ENCODE data around the gene RNU2-1.
"Not testable (repeated sequence)": the region's sequence is repeated elsewhere in the genome, so short reads cannot be mapped to it uniquely, and the experiment has no call there.

RNU2-1 gene

DNA sequence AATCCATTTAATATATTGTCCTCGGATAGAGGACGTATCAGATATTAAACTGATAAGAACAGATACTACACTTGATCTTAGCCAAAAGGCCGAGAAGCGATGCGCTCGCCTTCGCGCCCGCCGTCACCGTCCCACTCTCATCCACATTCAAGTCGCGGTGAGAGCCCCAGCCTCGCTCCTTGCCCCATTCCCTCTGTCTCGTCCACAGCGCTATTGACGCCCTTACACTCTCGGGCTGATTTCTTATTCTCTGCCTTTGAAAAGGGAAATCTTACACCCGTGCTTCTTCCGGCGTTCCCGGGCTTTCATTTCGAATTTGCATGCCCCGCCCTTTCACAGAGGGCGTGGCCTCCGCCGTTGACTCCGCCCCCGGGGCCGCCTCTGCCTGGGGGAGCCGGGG is at the start of gene RNU2-1:
Gene RNU2-1, minus strand, starts transcription at position 101 of the 400 bp plus-strand sequence.
- not testable (repeated sequence) for DNase-seq

DNA sequence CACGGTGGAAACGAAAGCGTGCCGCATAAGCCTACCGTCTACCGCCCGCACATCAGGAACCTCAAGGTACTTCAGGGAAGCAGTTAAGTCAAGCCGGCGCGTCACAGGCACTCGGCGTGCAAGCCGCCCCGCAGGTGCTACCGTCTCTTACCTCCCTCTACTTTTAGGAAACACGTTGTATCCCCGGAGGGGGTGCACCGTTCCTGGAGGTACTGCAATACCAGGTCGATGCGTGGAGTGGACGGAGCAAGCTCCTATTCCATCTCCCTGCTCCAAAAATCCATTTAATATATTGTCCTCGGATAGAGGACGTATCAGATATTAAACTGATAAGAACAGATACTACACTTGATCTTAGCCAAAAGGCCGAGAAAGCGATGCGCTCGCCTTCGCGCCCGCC is 39.1 kb upstream of the RNU2-1 start:
- DNase-seq = not testable (repeated sequence)

DNA sequence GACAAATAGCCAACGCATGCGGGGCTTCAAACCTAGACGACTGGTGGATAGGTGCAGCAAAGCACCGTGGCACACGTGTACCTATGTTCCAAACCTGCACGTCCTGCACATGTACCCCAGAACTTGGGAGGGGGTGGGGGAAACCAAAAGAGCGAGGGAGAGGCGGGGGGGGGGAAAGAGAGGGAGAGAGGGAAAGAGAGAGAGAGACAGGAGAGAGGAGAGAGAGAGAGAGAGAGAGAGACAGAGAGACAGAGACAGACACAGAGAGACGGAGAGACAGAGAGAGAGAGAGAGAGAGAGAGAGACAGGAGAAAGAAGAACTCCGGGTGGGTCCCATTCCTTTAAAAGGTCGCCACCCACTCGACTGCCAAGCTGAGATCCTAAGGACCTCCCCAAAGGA is 38.7 kb upstream of the RNU2-1 start:
- DNase-seq = not testable (repeated sequence)

DNA sequence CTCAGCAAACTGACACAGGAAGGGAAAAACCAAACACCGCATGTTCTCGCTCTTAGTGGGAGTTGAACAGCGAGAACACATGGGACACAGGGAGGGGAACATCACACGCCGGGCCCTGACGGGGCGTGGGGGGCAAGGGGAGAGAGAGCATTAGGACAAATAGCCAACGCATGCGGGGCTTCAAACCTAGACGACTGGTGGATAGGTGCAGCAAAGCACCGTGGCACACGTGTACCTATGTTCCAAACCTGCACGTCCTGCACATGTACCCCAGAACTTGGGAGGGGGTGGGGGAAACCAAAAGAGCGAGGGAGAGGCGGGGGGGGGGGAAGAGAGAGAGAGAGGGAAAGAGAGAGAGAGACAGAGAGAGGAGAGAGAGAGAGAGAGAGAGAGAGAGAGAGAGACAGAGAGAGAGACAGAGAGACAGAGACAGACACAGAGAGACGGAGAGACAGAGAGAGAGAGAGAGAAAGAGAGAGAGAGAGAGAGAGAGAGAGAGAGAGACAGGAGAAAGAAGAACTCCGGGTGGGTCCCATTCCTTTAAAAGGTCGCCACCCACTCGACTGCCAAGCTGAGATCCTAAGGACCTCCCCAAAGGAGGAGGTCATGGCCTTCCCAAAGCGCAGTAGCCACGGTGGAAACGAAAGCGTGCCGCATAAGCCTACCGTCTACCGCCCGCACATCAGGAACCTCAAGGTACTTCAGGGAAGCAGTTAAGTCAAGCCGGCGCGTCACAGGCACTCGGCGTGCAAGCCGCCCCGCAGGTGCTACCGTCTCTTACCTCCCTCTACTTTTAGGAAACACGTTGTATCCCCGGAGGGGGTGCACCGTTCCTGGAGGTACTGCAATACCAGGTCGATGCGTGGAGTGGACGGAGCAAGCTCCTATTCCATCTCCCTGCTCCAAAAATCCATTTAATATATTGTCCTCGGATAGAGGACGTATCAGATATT is 37.1 kb upstream of the RNU2-1 start:
- DNase-seq = not testable (repeated sequence)

DNA sequence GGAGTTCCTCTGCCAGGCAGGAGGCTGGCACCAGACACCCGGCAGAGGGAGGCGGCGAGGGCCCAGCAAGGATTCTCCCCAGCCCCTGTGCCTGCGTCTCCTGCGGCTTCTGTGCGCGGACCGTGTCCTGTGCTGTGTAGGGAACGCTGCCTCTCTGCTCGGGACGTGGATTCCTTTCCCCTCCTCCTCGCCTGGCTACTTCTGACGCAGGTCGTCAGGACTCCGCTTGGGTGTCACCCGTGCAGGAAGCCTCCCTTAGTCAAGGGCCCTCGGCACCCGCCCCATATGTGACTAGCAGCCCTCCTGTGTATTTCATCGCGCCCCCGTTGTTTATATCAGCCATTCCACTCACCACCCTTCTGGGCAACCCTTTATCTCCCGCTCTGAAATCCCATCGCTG is 12.7 kb upstream of the RNU2-1 start:
- DNase-seq = not testable (repeated sequence)

DNA sequence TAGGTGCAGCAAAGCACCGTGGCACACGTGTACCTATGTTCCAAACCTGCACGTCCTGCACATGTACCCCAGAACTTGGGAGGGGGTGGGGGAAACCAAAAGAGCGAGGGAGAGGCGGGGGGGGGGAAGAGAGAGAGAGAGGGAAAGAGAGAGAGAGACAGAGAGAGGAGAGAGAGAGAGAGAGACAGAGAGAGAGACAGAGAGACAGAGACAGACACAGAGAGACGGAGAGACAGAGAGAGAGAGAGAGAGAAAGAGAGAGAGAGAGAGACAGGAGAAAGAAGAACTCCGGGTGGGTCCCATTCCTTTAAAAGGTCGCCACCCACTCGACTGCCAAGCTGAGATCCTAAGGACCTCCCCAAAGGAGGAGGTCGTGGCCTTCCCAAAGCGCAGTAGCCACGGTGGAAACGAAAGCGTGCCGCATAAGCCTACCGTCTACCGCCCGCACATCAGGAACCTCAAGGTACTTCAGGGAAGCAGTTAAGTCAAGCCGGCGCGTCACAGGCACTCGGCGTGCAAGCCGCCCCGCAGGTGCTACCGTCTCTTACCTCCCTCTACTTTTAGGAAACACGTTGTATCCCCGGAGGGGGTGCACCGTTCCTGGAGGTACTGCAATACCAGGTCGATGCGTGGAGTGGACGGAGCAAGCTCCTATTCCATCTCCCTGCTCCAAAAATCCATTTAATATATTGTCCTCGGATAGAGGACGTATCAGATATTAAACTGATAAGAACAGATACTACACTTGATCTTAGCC is 7.0 kb upstream of the RNU2-1 start:
- not testable (repeated sequence) for DNase-seq

DNA sequence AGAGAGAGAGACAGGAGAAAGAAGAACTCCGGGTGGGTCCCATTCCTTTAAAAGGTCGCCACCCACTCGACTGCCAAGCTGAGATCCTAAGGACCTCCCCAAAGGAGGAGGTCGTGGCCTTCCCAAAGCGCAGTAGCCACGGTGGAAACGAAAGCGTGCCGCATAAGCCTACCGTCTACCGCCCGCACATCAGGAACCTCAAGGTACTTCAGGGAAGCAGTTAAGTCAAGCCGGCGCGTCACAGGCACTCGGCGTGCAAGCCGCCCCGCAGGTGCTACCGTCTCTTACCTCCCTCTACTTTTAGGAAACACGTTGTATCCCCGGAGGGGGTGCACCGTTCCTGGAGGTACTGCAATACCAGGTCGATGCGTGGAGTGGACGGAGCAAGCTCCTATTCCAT is 5.8 kb upstream of the RNU2-1 start:
- not testable (repeated sequence) for DNase-seq

DNA sequence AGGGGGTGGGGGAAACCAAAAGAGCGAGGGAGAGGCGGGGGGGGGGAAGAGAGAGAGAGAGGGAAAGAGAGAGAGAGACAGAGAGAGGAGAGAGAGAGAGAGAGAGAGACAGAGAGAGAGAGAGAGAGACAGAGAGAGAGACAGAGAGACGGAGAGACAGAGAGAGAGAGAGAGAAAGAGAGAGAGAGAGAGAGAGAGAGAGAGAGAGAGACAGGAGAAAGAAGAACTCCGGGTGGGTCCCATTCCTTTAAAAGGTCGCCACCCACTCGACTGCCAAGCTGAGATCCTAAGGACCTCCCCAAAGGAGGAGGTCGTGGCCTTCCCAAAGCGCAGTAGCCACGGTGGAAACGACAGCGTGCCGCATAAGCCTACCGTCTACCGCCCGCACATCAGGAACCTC is 514 bp downstream of the RNU2-1 start:
- DNase-seq = not testable (repeated sequence)

DNA sequence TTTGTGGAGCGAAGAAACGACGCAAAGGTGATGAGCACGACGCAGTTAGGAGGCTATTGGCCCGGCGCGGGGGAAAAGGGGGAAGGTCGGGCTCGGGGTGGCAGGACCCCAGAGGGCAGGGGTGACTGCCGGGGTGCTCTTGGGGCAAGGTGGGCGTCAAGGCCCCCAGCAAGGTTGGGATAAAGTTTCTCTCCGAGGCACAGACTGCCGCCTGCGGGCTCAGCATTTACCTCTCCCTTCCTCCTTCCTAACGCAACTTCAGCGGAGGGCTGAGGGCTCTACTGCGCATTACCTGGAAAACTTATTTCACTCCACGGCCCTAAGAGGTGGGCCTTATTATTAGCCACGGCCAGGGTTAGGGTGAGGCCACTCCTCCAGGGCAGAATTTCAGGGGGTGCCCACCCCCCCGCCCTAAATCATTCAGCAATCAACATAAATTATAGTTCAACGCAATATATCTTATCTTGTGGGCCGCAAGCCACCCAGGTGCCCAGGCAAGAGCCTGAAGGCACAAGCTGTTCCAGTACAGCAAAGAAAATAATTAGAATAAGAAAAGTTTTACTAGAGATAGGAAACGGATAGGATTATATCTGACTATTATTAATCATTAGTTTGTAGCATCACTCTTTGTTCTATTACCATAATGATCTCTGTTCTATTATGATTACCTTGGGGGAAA is 1.6 kb downstream of the RNU2-1 start:
- not testable (repeated sequence) for DNase-seq

DNA sequence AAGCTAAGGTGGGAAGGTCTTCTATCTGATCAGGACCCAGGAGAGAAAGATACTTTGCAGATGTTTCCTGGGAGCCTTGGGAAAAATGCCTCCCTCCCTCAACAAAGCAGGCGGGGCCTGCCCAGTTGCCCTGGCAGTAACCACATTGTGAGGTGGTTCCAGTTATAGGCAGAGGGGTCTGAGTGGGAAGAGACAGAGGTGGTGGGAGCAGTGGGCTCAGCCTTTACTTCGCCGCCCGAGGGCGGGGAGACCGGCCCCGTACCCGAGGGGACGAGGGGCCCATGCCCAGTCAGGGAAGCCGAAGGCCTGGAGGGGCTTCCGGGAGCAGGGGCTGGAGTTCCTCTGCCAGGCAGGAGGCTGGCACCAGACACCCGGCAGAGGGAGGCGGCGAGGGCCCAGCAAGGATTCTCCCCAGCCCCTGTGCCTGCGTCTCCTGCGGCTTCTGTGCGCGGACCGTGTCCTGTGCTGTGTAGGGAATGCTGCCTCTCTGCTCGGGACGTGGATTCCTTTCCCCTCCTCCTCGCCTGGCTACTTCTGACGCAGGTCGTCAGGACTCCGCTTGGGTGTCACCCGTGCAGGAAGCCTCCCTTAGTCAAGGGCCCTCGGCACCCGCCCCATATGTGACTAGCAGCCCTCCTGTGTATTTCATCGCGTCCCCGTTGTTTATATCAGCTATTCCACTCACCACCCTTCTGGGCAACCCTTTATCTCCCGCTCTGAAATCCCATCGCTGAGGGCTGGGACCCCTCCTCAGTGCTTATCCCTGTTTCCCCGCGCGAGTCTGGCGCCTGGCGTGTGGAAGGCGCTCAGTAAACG is 2.4 kb downstream of the RNU2-1 start:
- DNase-seq = not testable (repeated sequence)

DNA sequence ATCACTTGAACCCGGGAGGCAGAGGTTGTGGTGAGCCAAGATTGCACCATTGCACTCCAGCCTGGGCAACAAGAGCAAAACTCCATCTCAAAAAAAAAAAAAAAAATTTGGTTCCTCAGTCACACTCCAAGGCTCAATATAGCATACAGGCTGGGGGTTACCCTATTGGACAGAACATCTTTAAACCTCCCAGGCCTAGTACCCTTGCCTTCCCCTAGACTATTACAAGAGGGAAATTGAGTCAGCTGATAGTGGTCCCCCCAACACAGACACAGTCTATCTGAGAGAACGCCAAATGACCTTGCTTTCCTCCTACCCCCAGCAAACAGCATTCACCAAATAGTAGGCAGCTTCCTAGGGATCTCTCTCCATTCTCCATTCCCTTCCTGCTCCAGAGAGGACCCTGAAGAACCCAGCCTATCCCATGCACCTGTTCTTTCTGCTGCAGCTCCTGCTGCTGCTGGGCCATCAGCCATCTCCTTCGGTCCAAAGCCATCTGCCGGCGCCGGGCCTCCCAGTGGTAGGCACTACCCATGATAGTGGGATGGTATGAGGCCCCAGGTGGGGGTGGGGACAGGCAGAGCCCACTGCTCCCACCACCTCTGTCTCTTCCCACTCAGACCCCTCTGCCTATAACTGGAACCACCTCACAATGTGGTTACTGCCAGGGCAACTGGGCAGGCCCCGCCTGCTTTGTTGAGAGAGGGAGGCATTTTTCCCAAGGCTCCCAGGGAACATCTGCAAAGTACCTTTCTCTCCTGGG is 5.6 kb downstream of the RNU2-1 start, which contains the start of gene CCDC200:
Gene CCDC200, minus strand, starts transcription at position 604 of the 763 bp plus-strand sequence. Its CDS starts 69 bp downstream, at position 535.
- not testable (repeated sequence) for DNase-seq

DNA sequence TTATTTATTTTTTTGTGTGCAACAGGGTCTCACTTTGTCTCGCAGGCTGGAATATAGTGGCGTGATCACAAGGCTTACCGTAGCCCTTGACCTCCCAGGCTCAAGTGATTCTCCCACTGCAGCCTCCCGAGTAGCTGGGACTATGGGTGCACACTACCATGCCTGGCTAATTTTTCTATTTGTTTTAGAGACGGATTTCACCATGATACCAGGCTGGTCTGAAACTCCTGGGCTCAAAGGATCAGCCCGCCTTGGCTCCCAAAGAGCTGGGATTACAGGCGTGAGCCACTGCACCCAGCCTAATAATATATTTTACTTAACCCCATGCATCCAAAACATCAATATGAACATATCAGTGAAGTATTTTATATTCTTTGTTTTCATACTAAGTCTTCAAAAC is 7.4 kb downstream of the RNU2-1 start:
- DNase-seq = no peak

DNA sequence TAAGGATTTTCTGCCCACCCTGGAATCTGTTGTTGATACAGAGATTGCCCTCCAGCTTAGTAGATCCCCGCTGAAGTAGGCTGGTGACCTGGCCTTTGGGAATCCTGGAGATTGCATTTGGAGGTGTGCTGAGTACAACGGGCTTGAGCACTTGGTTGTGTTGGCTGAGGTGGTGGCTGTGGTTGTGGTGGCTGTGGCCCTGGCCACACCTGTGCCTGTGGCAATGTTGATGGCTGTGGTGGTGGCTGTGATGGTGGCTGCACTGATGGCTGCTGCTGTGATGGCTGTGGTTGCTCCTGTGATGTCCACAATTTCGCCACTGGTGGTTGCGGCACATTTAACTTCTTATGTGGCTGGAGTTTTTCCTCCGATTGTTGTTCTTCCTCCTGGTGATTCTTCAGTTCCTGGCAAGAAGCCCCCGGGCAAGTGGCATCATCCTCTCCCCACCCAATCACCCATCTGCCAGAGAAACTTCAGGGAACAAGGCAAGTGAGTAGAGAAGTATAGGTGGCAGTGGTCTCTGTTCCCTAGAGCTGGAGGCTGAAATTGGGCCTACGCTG is 9.6 kb downstream of the RNU2-1 start:
- no peak for DNase-seq

DNA sequence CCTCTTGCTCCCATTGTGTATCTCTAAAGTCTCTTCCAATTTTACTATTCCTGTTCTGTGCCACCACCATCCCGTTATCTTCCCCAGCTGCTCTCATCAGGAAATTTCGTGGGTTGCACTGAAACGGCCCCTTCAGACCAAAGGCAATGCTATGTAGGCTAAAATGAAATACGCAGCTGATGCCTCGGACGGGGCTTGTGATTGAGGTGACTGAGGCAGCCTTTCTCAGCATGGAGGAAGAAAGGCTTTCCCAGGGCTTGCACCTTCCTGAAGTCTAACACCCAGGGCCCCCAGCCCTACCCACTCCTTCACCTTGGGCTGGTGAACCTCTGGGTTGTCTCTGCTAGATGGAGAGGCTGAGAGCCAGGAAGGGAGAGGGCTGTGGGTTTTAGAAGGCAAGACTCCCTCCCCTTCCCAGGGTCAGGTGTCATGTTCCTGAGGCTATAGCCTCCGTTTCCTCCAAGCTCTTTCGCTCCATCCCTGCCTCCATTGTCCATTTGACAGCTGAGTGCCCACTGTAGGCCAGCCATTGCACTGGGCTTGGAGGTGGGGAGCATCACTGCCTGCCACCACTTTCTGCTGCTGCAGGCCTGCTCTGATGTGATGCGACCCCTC is 13.2 kb downstream of the RNU2-1 start:
- DNase-seq = no peak

DNA sequence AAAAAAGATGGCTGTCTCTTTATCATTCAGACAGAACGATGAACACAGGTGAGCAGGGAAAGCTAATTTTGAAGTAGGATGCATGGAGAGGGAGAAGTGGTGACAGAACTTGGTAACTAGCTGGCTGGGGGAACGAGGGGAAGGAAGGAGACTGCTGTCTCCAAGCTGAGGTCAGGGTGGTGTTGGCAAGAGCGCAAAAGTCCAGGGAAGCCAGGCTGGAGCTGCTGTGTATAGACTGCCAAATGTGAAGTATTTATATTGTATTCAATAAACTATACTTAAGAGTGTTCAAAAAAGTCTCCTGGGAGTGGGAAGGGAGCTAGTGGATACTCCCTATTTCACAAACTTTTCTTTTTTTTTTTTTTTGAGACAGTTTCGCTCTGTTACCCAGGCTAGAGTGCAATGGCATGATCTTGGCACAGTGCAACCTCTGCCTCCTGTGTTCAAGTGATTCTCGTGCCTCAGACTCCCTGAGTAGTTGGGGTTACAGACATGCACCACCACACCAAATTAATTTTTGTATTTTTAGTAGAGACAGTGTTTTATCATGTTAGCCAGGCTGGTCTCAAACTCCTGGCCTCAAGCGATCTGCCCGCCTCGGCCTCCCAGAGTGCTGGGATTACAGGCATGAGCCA is 13.9 kb downstream of the RNU2-1 start:
- no peak for DNase-seq

DNA sequence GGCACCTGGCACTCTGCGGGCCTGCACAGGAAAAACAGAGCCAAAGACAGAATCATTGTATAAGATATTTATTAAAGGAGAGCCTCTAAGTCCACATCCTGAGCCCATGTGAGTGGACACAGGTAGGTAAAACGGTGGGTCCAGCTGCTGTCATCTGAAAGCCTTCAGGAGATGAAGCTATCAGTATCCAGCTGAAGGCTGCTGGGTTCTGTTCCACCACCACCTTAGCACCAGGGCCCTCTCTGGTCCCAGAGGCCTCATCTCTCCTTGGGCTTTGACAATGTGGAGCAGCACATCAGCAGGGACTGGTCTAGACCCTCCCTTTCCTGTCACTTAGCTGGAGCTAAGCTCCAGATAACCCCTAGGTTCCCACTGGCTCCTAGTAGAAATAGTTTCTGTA is 14.8 kb downstream of the RNU2-1 start:
- DNase-seq = no peak

DNA sequence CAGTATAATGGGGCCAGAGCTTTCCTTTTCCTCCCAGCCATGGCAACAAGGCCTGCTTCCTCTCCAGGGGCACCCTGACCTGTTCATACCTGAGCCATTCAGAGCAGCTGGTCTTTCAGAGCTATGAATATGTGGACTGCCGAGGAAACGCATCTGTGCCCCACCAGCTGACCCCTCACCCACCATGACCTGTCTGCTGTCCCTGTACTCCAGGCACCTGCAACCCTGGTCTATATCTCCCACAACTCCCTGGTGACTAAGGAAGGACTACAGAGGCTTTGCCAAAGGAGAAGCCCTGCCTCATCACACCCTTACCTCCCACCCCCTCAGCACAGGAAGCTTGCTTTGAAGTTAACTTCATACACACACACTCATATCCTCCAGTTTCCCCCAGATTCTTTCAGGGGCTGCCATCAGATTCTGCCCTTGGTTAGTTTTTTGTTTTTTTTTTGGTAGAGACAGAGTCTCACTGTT is 16.1 kb downstream of the RNU2-1 start:
- no peak for DNase-seq

DNA sequence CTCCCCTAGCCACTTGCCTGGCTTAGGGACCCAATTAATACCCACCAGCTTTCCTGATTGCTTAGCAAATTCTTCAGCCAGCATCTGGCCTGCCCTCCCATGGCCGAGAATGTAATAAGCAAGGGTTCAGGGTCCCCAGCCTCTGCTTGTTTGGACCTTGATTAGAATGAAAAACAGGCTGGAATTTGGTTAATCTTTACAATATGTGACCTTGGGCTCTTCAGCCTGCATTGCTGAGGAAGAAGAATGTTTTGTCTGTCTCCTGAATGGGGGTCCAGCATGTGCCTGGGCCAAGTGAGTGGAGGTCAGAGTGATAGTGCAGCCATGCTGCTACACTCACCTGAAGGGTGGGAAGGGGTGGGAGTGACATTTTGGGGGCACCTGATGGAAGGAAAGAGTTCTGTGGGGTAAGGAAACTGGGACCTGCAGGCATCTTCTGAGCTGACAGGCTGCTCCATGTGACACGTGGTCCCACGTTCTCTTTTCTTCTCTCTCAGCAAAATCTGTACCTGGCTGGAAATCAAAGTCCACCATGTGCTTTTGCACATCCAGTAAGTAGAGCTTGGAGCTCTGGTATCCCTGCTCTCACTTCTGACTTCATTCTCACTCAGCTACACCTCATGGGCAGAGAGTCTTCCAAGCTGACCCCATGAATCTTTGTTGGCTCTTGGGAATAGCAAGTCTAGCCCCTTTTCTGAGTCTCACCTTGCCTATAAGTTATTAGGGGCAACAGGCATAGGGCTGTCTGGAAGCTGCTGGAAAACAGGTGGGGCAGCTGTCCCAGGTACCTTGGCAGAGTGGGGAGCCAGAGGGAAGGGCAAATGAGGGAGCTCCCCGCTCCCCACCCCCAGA is 16.8 kb downstream of the RNU2-1 start:
- no peak for DNase-seq

DNA sequence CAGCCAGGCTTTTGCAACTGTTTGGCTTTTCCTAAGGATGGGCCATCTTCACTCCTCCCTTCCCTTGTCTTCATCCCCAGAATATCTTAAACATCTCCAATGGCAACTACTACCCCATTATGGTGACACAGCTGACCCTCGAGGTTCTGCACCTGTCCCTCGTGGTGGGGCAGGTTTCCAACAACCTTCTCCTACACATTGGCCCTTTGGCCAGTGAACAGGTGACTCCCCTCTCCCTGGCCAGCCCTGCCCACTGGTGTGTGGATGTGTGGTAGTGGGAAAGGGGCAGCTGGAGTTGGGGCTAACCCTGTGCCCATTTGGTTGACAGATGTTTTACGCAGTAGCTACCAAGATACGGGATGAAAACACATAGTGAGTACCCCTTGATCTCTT is 17.4 kb downstream of the RNU2-1 start:
- DNase-seq = no peak
